DOHH2 (cell line): ENCODE results near the gene SYK.
A peak's percentile ranks its signal among the peaks of the same experiment; 100 is the strongest.
"Not testable (repeated sequence)": the region's sequence is repeated elsewhere in the genome, so short reads cannot be mapped to it uniquely, and the experiment has no call there.

Experiments used
- H3F3A ChIP-seq: fragments of 200-600 bp; sonication (generic), shearing (Covaris generic); 2 replicates; pipeline ENCODE4 v1.6.0; 2016; ENCODE audit warnings: antibody characterized with exemption, mild to moderate bottlenecking; ENCODE audit not compliant: control insufficient read depth, insufficient read depth
- H3K27ac ChIP-seq: fragments of 200-600 bp; sonication (generic); 2 replicates; pipeline ENCODE4 v1.5.1; 2014; ENCODE audit warnings: low read depth, mild to moderate bottlenecking, low read length, moderate library complexity
- H3K27me3 ChIP-seq: fragments of 200-600 bp; sonication (generic); 2 replicates; pipeline ENCODE4 v1.6.1; 2014; ENCODE audit warnings: mild to moderate bottlenecking, low read length, mixed read lengths; ENCODE audit not compliant: control insufficient read depth
- H3K36me3 ChIP-seq: fragments of 200-600 bp; sonication (generic); 2 replicates; pipeline ENCODE4 v1.6.1; 2014; ENCODE audit warnings: mild to moderate bottlenecking, low read length, moderate library complexity, mixed read lengths; ENCODE audit not compliant: control insufficient read depth
- H3K4me1 ChIP-seq: fragments of 200-600 bp; sonication (generic); 2 replicates; pipeline ENCODE4 v1.6.1; 2014; ENCODE audit warnings: mild to moderate bottlenecking, low read length, mixed read lengths; ENCODE audit not compliant: control insufficient read depth
- H3K4me2 ChIP-seq: fragments of 200-600 bp; sonication (generic); 2 replicates; pipeline ENCODE4 v1.6.0; 2014; ENCODE audit warnings: mild to moderate bottlenecking, low read length, moderate library complexity
- H3K4me3 ChIP-seq: fragments of 200-600 bp; sonication (generic); 2 replicates; pipeline ENCODE4 v1.5.1; 2014; ENCODE audit warnings: mild to moderate bottlenecking, low read length, mixed read lengths
- H3K79me2 ChIP-seq: fragments of 200-600 bp; sonication (generic); 2 replicates; pipeline ENCODE4 v1.6.1; 2014; ENCODE audit warnings: mild to moderate bottlenecking, low read length, mixed read lengths; ENCODE audit not compliant: control insufficient read depth
- H3K9me2 ChIP-seq: fragments of 200-600 bp; sonication (generic); replicated peaks from 2 replicates; pipeline ENCODE4 v1.6.1; 2014; ENCODE audit warnings: mild to moderate bottlenecking, low read length, mixed read lengths; ENCODE audit not compliant: control insufficient read depth
- H3K9me3 ChIP-seq: fragments of 200-600 bp; sonication (generic); 2 replicates; pipeline ENCODE4 v1.6.1; 2014; ENCODE audit warnings: antibody characterized with exemption, low read length, mixed read lengths; ENCODE audit not compliant: control insufficient read depth, insufficient read depth
- H4K20me1 ChIP-seq: fragments of 200-600 bp; sonication (generic); 2 replicates; pipeline ENCODE4 v1.6.0; 2014; ENCODE audit warnings: low read depth, mild to moderate bottlenecking, antibody characterized with exemption, low read length, moderate library complexity; ENCODE audit not compliant: control insufficient read depth, insufficient read depth
- EZH2phosphoT487 ChIP-seq: fragments of 200-600 bp; sonication (generic); IDR thresholded peaks from 2 replicates; pipeline ENCODE4 v1.6.1; 2017; ENCODE audit warnings: borderline replicate concordance, mild to moderate bottlenecking, antibody characterized with exemption, low read length, moderate library complexity, mixed read lengths
- TF ChIP-seq, protein P1 (sequence below): fragments of 200-600 bp; sonication (generic); IDR thresholded peaks from one replicate; pipeline ENCODE4 v1.5.1; 2014; ENCODE audit warnings: antibody characterized with exemption, mild to moderate bottlenecking, low read depth, low read length; ENCODE audit not compliant: poor library complexity, severe bottlenecking

Gene SYK

GRCh38 chr9:90801241-90801972, at the start of gene SYK:
Gene SYK (plus strand): TSS chr9:90801819. CDS start chr9:90843899, 42,080 bp downstream.
- peaks cover 67% of the 10 kb centered on the region for H3K4me1 ChIP-seq
- no peaks in the 10 kb centered on the region for H3K9me2 ChIP-seq
- no peak for TF ChIP-seq EZH2phosphoT487
- TF ChIP-seq, protein P1, sequence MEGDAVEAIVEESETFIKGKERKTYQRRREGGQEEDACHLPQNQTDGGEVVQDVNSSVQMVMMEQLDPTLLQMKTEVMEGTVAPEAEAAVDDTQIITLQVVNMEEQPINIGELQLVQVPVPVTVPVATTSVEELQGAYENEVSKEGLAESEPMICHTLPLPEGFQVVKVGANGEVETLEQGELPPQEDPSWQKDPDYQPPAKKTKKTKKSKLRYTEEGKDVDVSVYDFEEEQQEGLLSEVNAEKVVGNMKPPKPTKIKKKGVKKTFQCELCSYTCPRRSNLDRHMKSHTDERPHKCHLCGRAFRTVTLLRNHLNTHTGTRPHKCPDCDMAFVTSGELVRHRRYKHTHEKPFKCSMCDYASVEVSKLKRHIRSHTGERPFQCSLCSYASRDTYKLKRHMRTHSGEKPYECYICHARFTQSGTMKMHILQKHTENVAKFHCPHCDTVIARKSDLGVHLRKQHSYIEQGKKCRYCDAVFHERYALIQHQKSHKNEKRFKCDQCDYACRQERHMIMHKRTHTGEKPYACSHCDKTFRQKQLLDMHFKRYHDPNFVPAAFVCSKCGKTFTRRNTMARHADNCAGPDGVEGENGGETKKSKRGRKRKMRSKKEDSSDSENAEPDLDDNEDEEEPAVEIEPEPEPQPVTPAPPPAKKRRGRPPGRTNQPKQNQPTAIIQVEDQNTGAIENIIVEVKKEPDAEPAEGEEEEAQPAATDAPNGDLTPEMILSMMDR: no peak
- H3K27me3 ChIP-seq: no peaks in the 10 kb centered on the region
- no peaks in the 10 kb centered on the region for H3K9me3 ChIP-seq
- H3K79me2 ChIP-seq: peaks cover 56% of the 10 kb centered on the region
- H3K4me2 ChIP-seq: peak within 1 kb of the TSS; percentile 92
- H3F3A ChIP-seq: peaks cover 47% of the 10 kb centered on the region
- H3K27ac ChIP-seq: peak within 1 kb of the TSS; percentile 93
- no peaks in the 10 kb centered on the region for H4K20me1 ChIP-seq
- H3K4me3 ChIP-seq: peak within 1 kb of the TSS; percentile 93
- H3K36me3 ChIP-seq: peaks cover 42% of the 10 kb centered on the region

GRCh38 chr9:90755514-90756371, 45.9 kb upstream of the SYK start:
- H3K27ac ChIP-seq, H3K4me2 ChIP-seq: not testable (repeated sequence)

GRCh38 chr9:90760577-90760976, 41.0 kb upstream of the SYK start:
- H3F3A ChIP-seq, H3K4me3 ChIP-seq, H3K9me2 ChIP-seq, H3K9me3 ChIP-seq, H3K27ac ChIP-seq, H3K27me3 ChIP-seq, H3K79me2 ChIP-seq, H4K20me1 ChIP-seq, H3K36me3 ChIP-seq, H3K4me1 ChIP-seq, H3K4me2 ChIP-seq: not testable (repeated sequence)

More at GRCh38 chr9:90755514-90756371, 45.9 kb upstream of the SYK start:
- H4K20me1 ChIP-seq, H3K27me3 ChIP-seq, H3K36me3 ChIP-seq, H3K4me3 ChIP-seq, H3K9me2 ChIP-seq, H3K9me3 ChIP-seq, H3K79me2 ChIP-seq, H3F3A ChIP-seq, H3K4me1 ChIP-seq: not testable (repeated sequence)
- TF ChIP-seq, protein P1: peak; percentile 54

DNA sequence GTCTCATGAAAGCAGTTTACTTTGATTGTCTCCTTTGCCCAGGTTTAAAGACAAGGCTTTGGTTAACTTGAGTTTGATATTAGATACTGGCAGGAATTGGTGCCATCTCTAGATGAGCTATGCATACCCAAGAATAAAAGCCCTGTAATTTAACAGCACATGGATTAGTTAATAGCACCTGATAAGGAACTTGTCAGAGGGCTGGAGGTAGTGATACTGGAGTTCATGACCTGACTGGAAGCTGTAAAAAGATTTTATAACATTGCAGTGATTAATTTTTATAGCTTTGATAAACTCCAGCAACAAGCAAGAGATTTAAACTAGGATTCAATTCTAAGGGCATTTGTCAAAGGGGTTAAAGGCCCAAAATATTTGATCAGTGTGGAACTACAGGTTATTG, 34.9 kb upstream of the SYK start:
- Histone ChIP-seq H3K36me3 (no peaks in the 10 kb centered on the region), H3K4me2 (no peak overlapping the region), H3K9me2 (no peaks in the 10 kb centered on the region), H3K27ac (no peak overlapping the region), H3K27me3 (no peaks in the 10 kb centered on the region), H3K4me3 (no peak overlapping the region), H3K79me2 (no peaks in the 10 kb centered on the region), H4K20me1 (no peaks in the 10 kb centered on the region), H3K9me3 (peaks cover 36% of the 10 kb centered on the region), H3K4me1 (peaks cover 12% of the 10 kb centered on the region), H3F3A (no peaks in the 10 kb centered on the region)
- TF ChIP-seq, protein P1: no peak
- TF ChIP-seq EZH2phosphoT487: no peak
